ENCODE results near the gene SLA2. TPM values are rescaled to one million over a fixed set of nuclear protein-coding genes. Genes with fewer than 3 reads are reported as not detected.

Gene SLA2
- total and polyA plus RNA-seq, 2 of the 8 experiments (the other 6 are each of a cell fraction or from before 2014, with no cell fraction given), result 0.18 TPM; not detected in 1

DNA sequence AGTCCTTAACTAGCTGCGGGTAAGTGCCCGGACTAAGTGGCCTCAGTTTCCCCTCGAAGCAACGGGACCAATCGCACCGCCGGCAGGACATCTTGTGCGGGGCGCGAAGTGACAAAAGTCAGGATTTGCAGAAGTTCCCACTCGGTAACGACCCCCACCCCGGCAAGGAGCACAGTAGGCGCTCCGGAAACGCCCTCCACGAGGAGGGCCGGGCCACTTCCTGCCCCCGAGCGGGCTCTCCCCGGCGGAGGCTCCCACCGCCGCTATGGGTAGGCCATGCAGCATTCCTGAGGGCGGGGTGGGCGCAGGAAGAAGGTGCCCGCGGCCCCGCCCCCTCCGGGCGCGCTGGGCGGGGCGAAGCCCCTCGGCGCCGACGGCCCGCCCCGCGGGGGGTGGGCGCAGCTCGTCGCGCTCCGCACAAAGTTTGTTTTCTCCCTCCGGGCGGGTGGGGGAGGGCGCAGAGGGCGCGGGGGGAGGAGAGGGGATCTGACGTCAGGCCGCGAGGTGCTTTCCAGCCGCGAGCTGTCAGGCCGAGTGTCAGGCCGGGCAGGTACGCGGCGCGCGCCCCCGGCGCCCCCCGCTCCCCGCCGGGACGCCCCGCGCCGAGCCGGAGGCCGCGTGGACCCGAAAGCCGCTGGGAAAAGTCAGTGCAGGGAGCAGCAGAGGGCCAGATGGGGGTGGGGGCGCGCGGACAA is 72.7 kb downstream of the SLA2 start, which contains the start of gene TGIF2 (continued):
- TF ChIP-seq POLR2A (IDR thresholded peaks at IDR 0.05; ENCODE audit: control extremely low read depth in 1 of 2, low read depth in 2 of 2, low read length in 2 of 2) (peak in 1 of 2 experiments; percentile 38; a peak in 1 of 3 replicates), BACH1 (IDR thresholded peaks at IDR 0.05; ENCODE audit: low read length) (no peak)
